Measurements from ENCODE around the gene DGCR8. TPM values are rescaled to one million over a fixed set of nuclear protein-coding genes. Genes with fewer than 3 reads are reported as not detected.

DGCR8 gene
- total RNA-seq, 1 donor, result 30.7 TPM

- no peak for DNase-seq (ENCODE audit: low read depth)
- TF ChIP-seq CTCF (IDR thresholded peaks at IDR 0.05; ENCODE audit: insufficient read depth, low read depth, low read length), result no peak
- H3K4me3 ChIP-seq (ENCODE audit: low read depth, low read length), result no peak overlapping the region
Measured at GRCh38 chr22:20068640-20069039, 11.4 kb upstream of the DGCR8 start.

GRCh38 chr22:20069331-20070042 is 10.6 kb upstream of the DGCR8 start:
- no peak for TF ChIP-seq CTCF (IDR thresholded peaks at IDR 0.05; ENCODE audit: insufficient read depth, low read depth, low read length)
- DNase-seq (ENCODE audit: low read depth), result no peak
- H3K4me3 ChIP-seq (ENCODE audit: low read depth, low read length), result no peak overlapping the region

GRCh38 chr22:20071524-20071972 is 8.5 kb upstream of the DGCR8 start:
- DNase-seq (ENCODE audit: low read depth), result no peak
- H3K4me3 ChIP-seq (ENCODE audit: low read depth, low read length), result no peak overlapping the region
- no peak for TF ChIP-seq CTCF (IDR thresholded peaks at IDR 0.05; ENCODE audit: insufficient read depth, low read depth, low read length)

GRCh38 chr22:20076627-20077172 is 3.3 kb upstream of the DGCR8 start:
- DNase-seq (ENCODE audit: low read depth), result no peak
- no peak for TF ChIP-seq CTCF (IDR thresholded peaks at IDR 0.05; ENCODE audit: insufficient read depth, low read depth, low read length)
- H3K4me3 ChIP-seq (ENCODE audit: low read depth, low read length), result no peak overlapping the region

- TF ChIP-seq CTCF (IDR thresholded peaks at IDR 0.05; ENCODE audit: insufficient read depth, low read depth, low read length), result no peak
- DNase-seq (ENCODE audit: low read depth), result peak; percentile 55
Measured at GRCh38 chr22:20080445-20080775, 369 bp downstream of the DGCR8 start.

GRCh38 chr22:20080776-20081654 is 974 bp downstream of the DGCR8 start:
- H3K4me3 ChIP-seq (ENCODE audit: low read depth, low read length), result peak overlapping the region; percentile 89
- TF ChIP-seq CTCF (IDR thresholded peaks at IDR 0.05; ENCODE audit: insufficient read depth, low read depth, low read length), result no peak
- peak; percentile 57 for DNase-seq (ENCODE audit: low read depth)

More at GRCh38 chr22:20080445-20080775, 369 bp downstream of the DGCR8 start:
- H3K4me3 ChIP-seq (ENCODE audit: low read depth, low read length), result peak overlapping the region; percentile 89

All from fibroblast of villous mesenchyme (primary cell).